Endothelial cell of umbilical vein (primary cell): ENCODE data around the gene APBB2. TPM values are rescaled to one million over a fixed set of nuclear protein-coding genes. Genes with fewer than 3 reads are reported as not detected.

Source experiments
- BruUV-seq: library from RNA; stranded (reverse); fragments of 400-500 nt; replicated peaks from 2 replicates; lab custom pipeline; 2021; lab: Mats Ljungman, UMichigan
- CTCF ChIA-PET: fragments of 300-600, 350-600 bp; sonication (Branson Sonifier 250); formaldehyde crosslinking; loops from one replicate; lab custom pipeline; 2021; ENCODE audit warnings: antibody characterized with exemption, inconsistent platforms; lab: Charles Lee
- POLR2A ChIA-PET: fragments of 300-600, 350-600 bp; sonication (Branson Sonifier 250); formaldehyde crosslinking; loops from one replicate; lab custom pipeline; 2021; ENCODE audit warnings: antibody characterized with exemption, inconsistent platforms; lab: Charles Lee
- DNase-seq: peaks from one replicate; pipeline ENCODE4 v3.0.0-alpha.2; 2011; ENCODE audit warnings: low read depth, low spot score
- FAIRE-seq: peaks from 2 replicates; lab custom pipeline; 2011; peaks lifted over from hg19 to GRCh38; lab: Jason Lieb, UNC
- H2AFZ ChIP-seq: 2 replicates; pipeline ENCODE4 v1.6.0; 2012; ENCODE audit warnings: low read depth, low read length, control low read depth, inconsistent platforms
- H3K27ac ChIP-seq: 2 replicates; pipeline ENCODE4 v1.5.1; 2011; ENCODE audit warnings: low read depth, mild to moderate bottlenecking, control low read depth, low read length, moderate library complexity; ENCODE audit not compliant: insufficient read depth
- H3K27me3 ChIP-seq, 2 experiments: 2 replicates each; pipeline versions ENCODE4 v1.6.0 to v1.6.1; 2011; ENCODE audit warnings: low read length in 2 of 2, mixed read lengths in 1 of 2; ENCODE audit not compliant: control insufficient read depth in 2 of 2, insufficient read depth in 2 of 2
- H3K36me3 ChIP-seq, 2 experiments: 2 replicates in 1 of 2; 3 replicates in 1 of 2; pipeline ENCODE4 v1.5.1; 2011; ENCODE audit warnings: low read length in 2 of 2, mild to moderate bottlenecking in 1 of 2, moderate library complexity in 1 of 2; ENCODE audit not compliant: control insufficient read depth in 2 of 2, insufficient read depth in 2 of 2; ENCODE audit errors: extremely low read depth in 1 of 2
- H3K4me1 ChIP-seq: 3 replicates; pipeline ENCODE4 v1.5.1; 2011; ENCODE audit warnings: mild to moderate bottlenecking, low read length; ENCODE audit not compliant: control insufficient read depth, insufficient read depth; ENCODE audit errors: extremely low read depth
- H3K4me2 ChIP-seq: 2 replicates; pipeline ENCODE4 v1.6.1; 2011; ENCODE audit warnings: low read length, control low read depth, mixed read lengths; ENCODE audit not compliant: insufficient read depth
- H3K4me3 ChIP-seq, 3 experiments: fragments of 200-600 bp in 1 of 3; sonication (generic), shearing (Covaris generic) in 1 of 3; replicated peaks in 1 of 3; 2 replicates each; pipeline ENCODE4 v1.5.1; 2011 to 2016; ENCODE audit warnings: control low read depth in 3 of 3, low read length in 3 of 3, mild to moderate bottlenecking in 2 of 3, inconsistent platforms in 1 of 3, low read depth in 1 of 3, moderate library complexity in 1 of 3; ENCODE audit not compliant: insufficient read depth in 1 of 3
- H3K79me2 ChIP-seq: 2 replicates; pipeline ENCODE4 v1.6.0; 2012; ENCODE audit warnings: low read length, inconsistent platforms; ENCODE audit not compliant: control insufficient read depth, insufficient read depth
- H3K9ac ChIP-seq: replicated peaks from 2 replicates; pipeline ENCODE3; 2011; ENCODE audit warnings: low read length, control low read depth; ENCODE audit not compliant: insufficient read depth; ENCODE audit errors: extremely low read depth
- H3K9me1 ChIP-seq: replicated peaks from 3 replicates; pipeline ENCODE4 v1.6.0; 2011; ENCODE audit warnings: mild to moderate bottlenecking, low read length; ENCODE audit not compliant: control insufficient read depth, insufficient read depth; ENCODE audit errors: extremely low read depth
- H3K9me3 ChIP-seq: replicated peaks from 2 replicates; pipeline ENCODE4 v1.5.1; 2012; ENCODE audit warnings: low read length, inconsistent platforms; ENCODE audit not compliant: control insufficient read depth, insufficient read depth
- H4K20me1 ChIP-seq: replicated peaks from 2 replicates; pipeline ENCODE3; 2011; ENCODE audit warnings: mild to moderate bottlenecking, low read length; ENCODE audit not compliant: control insufficient read depth, insufficient read depth; ENCODE audit errors: extremely low read depth
- CTCF ChIP-seq, 2 donors: IDR thresholded peaks; 1 replicate in 1 of 2; 2 replicates in 1 of 2; pipeline ENCODE4 v1.5.1; 2011; ENCODE audit warnings: low read length in 2 of 2, mild to moderate bottlenecking in 2 of 2, moderate library complexity in 2 of 2, control low read depth in 1 of 2, inconsistent platforms in 1 of 2, low read depth in 1 of 2; ENCODE audit not compliant: insufficient read depth in 1 of 2; ENCODE audit errors: extremely low read depth in 1 of 2
- EZH2 ChIP-seq: IDR thresholded peaks from 2 replicates; pipeline ENCODE4 v1.6.1; 2012; ENCODE audit warnings: borderline replicate concordance, low read depth, mild to moderate bottlenecking, moderate library complexity, low read length, inconsistent platforms; ENCODE audit not compliant: severe bottlenecking
- FOS ChIP-seq: IDR thresholded peaks from 2 replicates; pipeline ENCODE4 v1.6.1; 2011; ENCODE audit warnings: mild to moderate bottlenecking, low read length, moderate library complexity, borderline replicate concordance; ENCODE audit not compliant: insufficient read depth
- GATA2 ChIP-seq: IDR thresholded peaks from 2 replicates; pipeline ENCODE4 v1.7.0; 2011; ENCODE audit warnings: low read depth, mild to moderate bottlenecking, moderate library complexity, mixed read lengths, low read length; ENCODE audit not compliant: insufficient read length, insufficient read depth
- JUN ChIP-seq: IDR thresholded peaks from 2 replicates; pipeline ENCODE4 v1.6.1; 2011; ENCODE audit warnings: borderline replicate concordance, low read depth; ENCODE audit not compliant: insufficient read length, insufficient read depth
- MAX ChIP-seq: IDR thresholded peaks from 2 replicates; pipeline ENCODE4 v1.6.1; 2011; ENCODE audit not compliant: insufficient read depth, insufficient read length
- MYC ChIP-seq: IDR thresholded peaks from one replicate; pipeline ENCODE4 v1.6.1; 2011; ENCODE audit warnings: mild to moderate bottlenecking, low read depth, low read length
- POLR2A ChIP-seq: IDR thresholded peaks from 2 replicates; pipeline ENCODE4 v1.6.1; 2012; ENCODE audit warnings: low read depth, mild to moderate bottlenecking, control low read depth, low read length
- POLR2AphosphoS5 ChIP-seq: IDR thresholded peaks from 2 replicates; pipeline ENCODE4 v1.6.1; 2012; ENCODE audit warnings: low read depth, mild to moderate bottlenecking, control low read depth, low read length, moderate library complexity; ENCODE audit not compliant: insufficient read depth
- dilution Hi-C: fragments of 300-500 bp; cut with MboI; formaldehyde crosslinking; loops from one replicate; pipeline ENCODE4 v1.15.0; 2019; ENCODE audit warnings: low sequenced_read_pairs; ENCODE audit not compliant: extremely low pct_ligation_motif_present
- intact Hi-C: fragments of 100-400 bp; cut with micrococcal nuclease; formaldehyde crosslinking; loops from one replicate; pipeline ENCODE4 v1.10.0; 2022
- polyA plus RNA-seq, 4 experiments: library from polyadenylated mRNA; depleted of rRNA in 3 of 4; stranded (reverse) in 3 of 4; unstranded in 1 of 4; fragments of >200 nt; gene quantifications; 2 replicates each; pipeline versions ENCODE4 v1.2.1 to v1.2.3, GENCODE V29; 2011 to 2012; ENCODE audit warnings: missing spikeins in 1 of 4
- total RNA-seq: library from RNA; stranded (reverse); gene quantifications from 2 replicates; pipeline ENCODE4 v1.2.3, GENCODE V29; 2021

APBB2 gene
- total and polyA plus RNA-seq, 2 donors (not counting 3 experiments of a cell fraction or from before 2014, with no cell fraction given), result 79.8 to 124 TPM

GRCh38 chr4:41236032-41236431, 21.7 kb upstream of the APBB2 start:
- Histone ChIP-seq H3K27me3 (no peaks in the 10 kb centered on the region), H3K9me1 (no peaks in the 10 kb centered on the region), H3K4me2 (no peak overlapping the region), H3K27ac (no peak overlapping the region), H3K9me3 (no peaks in the 10 kb centered on the region), H2AFZ (no peak overlapping the region), H3K9ac (no peak overlapping the region), H4K20me1 (no peaks in the 10 kb centered on the region), H3K36me3 (no peaks in the 10 kb centered on the region), H3K79me2 (no peaks in the 10 kb centered on the region), H3K4me1 (no peaks in the 10 kb centered on the region), H3K4me3 (no peak overlapping the region)
- intact Hi-C loops, result no loop called here
- BruUV-seq, result no TSS peak
- POLR2A ChIA-PET, result no interaction called here
- dilution Hi-C loops, result no loop called here
- CTCF ChIA-PET, result interaction anchor here (0.7 to 1.3 kb wide), 2 partner anchors 12 to 260 kb away, joined by 3 to 4 read pairs; no protein-coding TSS in a partner anchor
- TF ChIP-seq JUN (no peak), MYC (no peak), POLR2AphosphoS5 (no peak), FOS (no peak), EZH2 (no peak), POLR2A (no peak), MAX (no peak), GATA2 (no peak), CTCF (IDR thresholded peaks at IDR 0.05; ENCODE audit: extremely low read depth in 1 of 2, insufficient read depth in 1 of 2, low read depth in 1 of 2, low read length in 2 of 2) (no peak)
- FAIRE-seq (no peak), DNase-seq (no peak)
